Upper lobe of left lung (tissue), 6 donors: ENCODE data around the gene PRM2. TPM values are rescaled to one million over a fixed set of nuclear protein-coding genes. Genes with fewer than 3 reads are reported as not detected.

Source experiments
- ATAC-seq, 2 donors: fragments of 200-7000 bp; cut with Tn5 transposase; one replicate each; pipeline ENCODE4 v1.9.1; 2022; ENCODE audit warnings: mild to moderate bottlenecking in 2 of 2, moderate library complexity in 2 of 2; ENCODE audit not compliant: low FRiP score in 2 of 2
- DNase-seq, 2 donors: peaks; one replicate each; pipeline ENCODE4 v3.0.0-alpha.2; 2019 to 2020
- H3K27ac ChIP-seq, 4 donors: fragments of 200-600 bp; sonication (generic); one replicate each; pipeline ENCODE4 v1.5.1; 2016 to 2019
- H3K27me3 ChIP-seq, 4 donors: fragments of 200-600 bp; sonication (generic); one replicate each; pipeline ENCODE4 v1.5.1; 2017 to 2019
- H3K36me3 ChIP-seq, 4 donors: fragments of 200-600 bp; sonication (generic); one replicate each; pipeline ENCODE4 v1.5.1; 2016 to 2019
- H3K4me1 ChIP-seq, 4 donors: fragments of 200-600 bp; sonication (generic); one replicate each; pipeline ENCODE4 v1.5.1; 2018 to 2019
- H3K4me3 ChIP-seq, 4 donors: fragments of 200-600 bp; sonication (generic); one replicate each; pipeline ENCODE4 v1.5.1; 2017 to 2019; ENCODE audit warnings: mild to moderate bottlenecking in 2 of 4, moderate library complexity in 1 of 4
- H3K9me3 ChIP-seq, 4 donors: fragments of 200-600 bp; sonication (generic); one replicate each; pipeline ENCODE4 v1.5.1; 2018 to 2019
- EP300 ChIP-seq, 4 donors: sonication (generic); formaldehyde crosslinking; IDR thresholded peaks; one replicate each; pipeline ENCODE4 v1.5.1; 2017; ENCODE audit warnings: antibody characterized with exemption in 4 of 4, control low read depth in 2 of 4
- POLR2A ChIP-seq, 4 donors: fragments of 450-650 bp; IDR thresholded peaks; one replicate each; pipeline ENCODE4 v1.5.1; 2016 to 2017; ENCODE audit warnings: antibody characterized with exemption in 4 of 4, mild to moderate bottlenecking in 2 of 4
- POLR2AphosphoS5 ChIP-seq, 2 donors: sonication (generic); formaldehyde crosslinking; IDR thresholded peaks; one replicate each; pipeline ENCODE4 v1.5.1; 2017; ENCODE audit warnings: antibody characterized with exemption in 2 of 2
- WGBS, 2 donors: methylation state at CpG; one replicate each; pipeline ENCODE4 v1.1.5; 2017 to 2018; 5-methylcytosine and 5-hydroxymethylcytosine counted together
- total RNA-seq, 6 donors: library from RNA; depleted of rRNA in 4 of 6; stranded (reverse); fragments of >200 nt in 4 of 6; gene quantifications; one replicate each; pipeline versions ENCODE4 v1.1.0 to v1.2.1, GENCODE V29; 2016 to 2021
- TF ChIP-seq, protein P1 (sequence below), 6 experiments: fragments of 450-650 bp in 4 of 6; fragments of 200-600 bp in 2 of 6; sonication (generic) in 2 of 6; IDR thresholded peaks; one replicate each; pipeline ENCODE4 v1.5.1; 2016 to 2019; ENCODE audit warnings: antibody characterized with exemption in 6 of 6
- donor health status: DM: no; HTN: no; CAD: no; lungs with moderate emphysema.
- donor health status: DM: no; HTN: yes; CAD: no; lungs with severe emphysema.

Gene PRM2
- total RNA-seq, 6 donors from 2014 or later, result not detected

DNA sequence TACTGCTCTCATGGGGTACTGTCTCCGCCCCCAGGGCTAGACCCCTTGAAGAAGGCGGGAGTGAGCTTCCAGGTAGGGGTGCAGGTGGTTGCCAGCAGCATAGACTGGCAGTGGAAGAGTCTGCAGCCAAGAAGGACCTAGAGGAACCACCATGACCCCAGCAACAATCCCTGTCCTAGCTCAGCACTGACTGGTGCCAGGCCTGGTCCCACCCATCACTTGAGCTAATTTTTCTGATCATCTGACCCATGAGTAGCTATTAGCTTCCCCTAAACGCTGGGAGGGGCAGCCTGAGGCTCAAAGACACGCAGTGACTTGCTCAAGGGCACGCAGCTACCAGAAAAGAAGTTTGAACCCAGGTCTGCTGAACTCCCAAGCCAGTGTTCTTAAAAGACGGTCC, 3.8 kb downstream of the PRM2 start:
- no peak overlapping the region for H3K4me3 ChIP-seq

DNA sequence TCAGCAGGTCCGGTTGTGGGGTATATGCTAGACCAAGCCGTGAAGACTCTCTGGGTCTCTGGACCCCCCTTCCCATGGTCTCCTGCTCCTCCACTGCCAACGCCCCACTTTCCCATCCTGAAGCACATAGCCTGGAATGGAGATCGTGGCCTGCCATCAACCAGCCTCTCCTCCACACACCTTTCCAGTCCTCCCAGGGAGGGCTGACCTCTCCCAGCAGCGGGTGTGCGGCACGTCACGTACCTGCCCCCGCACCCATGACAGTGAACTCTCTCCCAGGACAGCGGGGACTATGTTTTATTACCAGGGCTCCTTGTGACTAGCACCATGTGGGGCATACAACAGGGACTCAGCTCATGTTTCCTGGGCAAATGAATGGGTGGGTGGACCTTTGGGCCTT, 4.7 kb downstream of the PRM2 start:
- Histone ChIP-seq H3K27me3 (no peaks in the 10 kb centered on the region), H3K27ac (no peak overlapping the region), H3K4me3 (no peak overlapping the region), H3K36me3 (no peaks in the 10 kb centered on the region), H3K9me3 (no peaks in the 10 kb centered on the region), H3K4me1 (no peaks in the 10 kb centered on the region)
- ATAC-seq, result no peak
- TF ChIP-seq EP300 (IDR thresholded peaks at IDR 0.05), result no peak
- TF ChIP-seq POLR2AphosphoS5 (IDR thresholded peaks at IDR 0.05), result no peak
- TF ChIP-seq, protein P1, sequence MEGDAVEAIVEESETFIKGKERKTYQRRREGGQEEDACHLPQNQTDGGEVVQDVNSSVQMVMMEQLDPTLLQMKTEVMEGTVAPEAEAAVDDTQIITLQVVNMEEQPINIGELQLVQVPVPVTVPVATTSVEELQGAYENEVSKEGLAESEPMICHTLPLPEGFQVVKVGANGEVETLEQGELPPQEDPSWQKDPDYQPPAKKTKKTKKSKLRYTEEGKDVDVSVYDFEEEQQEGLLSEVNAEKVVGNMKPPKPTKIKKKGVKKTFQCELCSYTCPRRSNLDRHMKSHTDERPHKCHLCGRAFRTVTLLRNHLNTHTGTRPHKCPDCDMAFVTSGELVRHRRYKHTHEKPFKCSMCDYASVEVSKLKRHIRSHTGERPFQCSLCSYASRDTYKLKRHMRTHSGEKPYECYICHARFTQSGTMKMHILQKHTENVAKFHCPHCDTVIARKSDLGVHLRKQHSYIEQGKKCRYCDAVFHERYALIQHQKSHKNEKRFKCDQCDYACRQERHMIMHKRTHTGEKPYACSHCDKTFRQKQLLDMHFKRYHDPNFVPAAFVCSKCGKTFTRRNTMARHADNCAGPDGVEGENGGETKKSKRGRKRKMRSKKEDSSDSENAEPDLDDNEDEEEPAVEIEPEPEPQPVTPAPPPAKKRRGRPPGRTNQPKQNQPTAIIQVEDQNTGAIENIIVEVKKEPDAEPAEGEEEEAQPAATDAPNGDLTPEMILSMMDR (IDR thresholded peaks at IDR 0.05), result no peak
- TF ChIP-seq POLR2A (IDR thresholded peaks at IDR 0.05), result no peak
- DNase-seq, result peak in 1 of 2 donors; percentile 37
- 91 to 95% methylated on average over 10 of the region's 10 CpGs for WGBS, 2 donors

More for the DNA sequence above, 3.8 kb downstream of the PRM2 start:
- DNase-seq (no peak), ATAC-seq (no peak)
- H3K36me3 ChIP-seq, result no peaks in the 10 kb centered on the region
- H3K4me1 ChIP-seq, result no peaks in the 10 kb centered on the region
- no peak overlapping the region for H3K27ac ChIP-seq
- TF ChIP-seq EP300 (IDR thresholded peaks at IDR 0.05) (no peak), POLR2A (IDR thresholded peaks at IDR 0.05) (no peak), POLR2AphosphoS5 (IDR thresholded peaks at IDR 0.05) (no peak)
- TF ChIP-seq, protein P1 (IDR thresholded peaks at IDR 0.05), result no peak
- 70 to 84% methylated on average over 2 to 6 of the region's 6 CpGs for WGBS, 2 donors
- no peaks in the 10 kb centered on the region for H3K27me3 ChIP-seq
- no peaks in the 10 kb centered on the region for H3K9me3 ChIP-seq

DNA sequence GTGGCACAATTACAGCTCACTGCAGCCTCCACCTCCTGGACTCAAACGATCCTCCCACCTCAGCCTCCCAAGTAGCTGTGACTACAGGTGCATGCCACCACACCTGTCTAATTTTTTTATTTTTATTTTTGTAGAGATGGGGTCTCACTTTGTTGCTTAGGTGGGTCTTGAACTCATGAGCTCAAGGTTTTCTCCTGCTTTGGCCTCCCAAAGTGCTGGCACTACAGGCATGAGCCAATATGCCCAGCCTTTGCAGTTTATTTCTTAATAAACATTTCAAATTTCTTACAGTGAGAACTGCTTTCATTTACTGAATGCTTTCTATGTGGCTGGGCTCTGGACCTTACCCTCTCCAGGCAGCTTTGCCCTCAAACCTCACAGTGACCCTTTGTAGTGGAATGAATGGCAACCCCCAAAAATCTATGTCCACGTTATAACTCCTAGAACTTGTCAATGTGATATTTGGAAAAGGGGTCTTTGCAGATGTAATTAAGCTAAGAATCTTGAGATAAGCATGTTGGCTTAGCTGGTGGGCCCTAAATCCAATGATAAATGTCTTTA, 5.6 kb downstream of the PRM2 start:
- no peak overlapping the region for H3K4me3 ChIP-seq
- TF ChIP-seq POLR2A (IDR thresholded peaks at IDR 0.05), result no peak
- no peak for TF ChIP-seq EP300 (IDR thresholded peaks at IDR 0.05)
- no peak for TF ChIP-seq POLR2AphosphoS5 (IDR thresholded peaks at IDR 0.05)
- TF ChIP-seq, protein P1 (IDR thresholded peaks at IDR 0.05), result no peak
- peaks cover 0 to 1% (median 0%) of the 10 kb centered on the region in 4 donors for H3K4me1 ChIP-seq
- no peaks in the 10 kb centered on the region for H3K27me3 ChIP-seq
- ATAC-seq, result no peak
- 93 to 94% methylated on average over 2 of the region's 2 CpGs for WGBS, 2 donors
- no peaks in the 10 kb centered on the region for H3K36me3 ChIP-seq
- no peaks in the 10 kb centered on the region for H3K9me3 ChIP-seq
- H3K27ac ChIP-seq, result no peak overlapping the region
- DNase-seq, result no peak

GRCh38 chr16:11268921-11269375, 7.3 kb downstream of the PRM2 start, which contains the start of gene TNP2:
TSS of gene TNP2 (minus strand) at chr16:11269325. CDS start at chr16:11269262, 63 bp downstream.
- H3K27ac ChIP-seq, result no peak within 1 kb of the TSS
- H3K4me1 ChIP-seq, result peaks cover 0 to 8% (median 3%) of the 10 kb centered on the region in 4 donors
- H3K4me3 ChIP-seq, result no peak within 1 kb of the TSS
- DNase-seq (peak in 1 of 2 donors; percentile 40), ATAC-seq (no peak)
- WGBS, 2 donors, result 94 to 96% methylated on average over 10 to 11 of the region's 11 CpGs
- H3K36me3 ChIP-seq, result no peaks in the 10 kb centered on the region
- TF ChIP-seq POLR2AphosphoS5 (IDR thresholded peaks at IDR 0.05), result no peak
- no peak for TF ChIP-seq POLR2A (IDR thresholded peaks at IDR 0.05)
- TF ChIP-seq, protein P1 (IDR thresholded peaks at IDR 0.05), result no peak
- no peak for TF ChIP-seq EP300 (IDR thresholded peaks at IDR 0.05)
- H3K9me3 ChIP-seq, result no peaks in the 10 kb centered on the region
- H3K27me3 ChIP-seq, result no peaks in the 10 kb centered on the region

- Histone ChIP-seq H3K27me3 (no peaks in the 10 kb centered on the region), H3K4me1 (peaks cover 0 to 8% (median 3%) of the 10 kb centered on the region in 4 donors), H3K9me3 (no peaks in the 10 kb centered on the region), H3K36me3 (no peaks in the 10 kb centered on the region), H3K4me3 (no peak overlapping the region), H3K27ac (peak overlapping the region in 1 of 4 donors; percentile 26)
- DNase-seq (no peak), ATAC-seq (no peak)
- 85 to 96% methylated on average over 7 of the region's 7 CpGs for WGBS, 2 donors
- TF ChIP-seq, protein P1 (IDR thresholded peaks at IDR 0.05), result no peak
- no peak for TF ChIP-seq EP300 (IDR thresholded peaks at IDR 0.05)
- no peak for TF ChIP-seq POLR2A (IDR thresholded peaks at IDR 0.05)
- no peak for TF ChIP-seq POLR2AphosphoS5 (IDR thresholded peaks at IDR 0.05)
Observed at GRCh38 chr16:11265124-11265523, 11.2 kb downstream of the PRM2 start.
